K562 (cell line): Measurements from ENCODE around the gene YAF2. TPM values are rescaled to one million over a fixed set of nuclear protein-coding genes. Genes with fewer than 3 reads are reported as not detected.

Experiments
- BACH1 ChIP-seq: fragments of 200-800 bp; sonication (Bioruptor generic); IDR thresholded peaks from 2 replicates; pipeline ENCODE4 v1.6.1; 2016; ENCODE audit warnings: missing genetic modification characterization, missing compliant biosample characterization
- CTBP1 ChIP-seq: fragments of 450-650 bp; IDR thresholded peaks from 2 replicates; pipeline ENCODE4 v1.6.1; 2016; ENCODE audit warnings: borderline replicate concordance
- KLF13 ChIP-seq: fragments of 450-650 bp; IDR thresholded peaks from 2 replicates; pipeline ENCODE4 v1.6.1; 2016; ENCODE audit warnings: missing genetic modification characterization, low read depth, mild to moderate bottlenecking, missing compliant biosample characterization, moderate library complexity, borderline replicate concordance
- NR3C1 ChIP-seq: sonication (generic); formaldehyde crosslinking; IDR thresholded peaks from 2 replicates; pipeline ENCODE4 v1.8.1; 2022; ENCODE audit warnings: missing genetic modification reagents
- ZNF699 ChIP-seq: fragments of 250-450 bp; sonication (Bioruptor Pico); IDR thresholded peaks from 2 replicates; pipeline ENCODE4 v1.8.0; 2021; ENCODE audit warnings: mild to moderate bottlenecking, moderate library complexity; ENCODE audit not compliant: insufficient replicate concordance
- ZNF764 ChIP-seq: fragments of 250-450 bp; sonication (Bioruptor Pico); IDR thresholded peaks from 2 replicates; pipeline ENCODE4 v1.4.0; 2020; ENCODE audit warnings: low read depth, mild to moderate bottlenecking, moderate library complexity
- polyA plus RNA-seq, 8 experiments: library from polyadenylated mRNA; depleted of rRNA in 4 of 8; stranded (reverse) in 5 of 8; unstranded in 3 of 8; fragments of >200 nt; fragmentation: Nextera tagmentation in 2 of 8; fragmentation: Illumina TruSeq in 1 of 8; extraction: Ambion mirVana in 2 of 8; extraction: Trizol in 1 of 8; gene quantifications; 2 replicates each; pipeline versions ENCODE4 v1.2.1 to v1.2.3, GENCODE V29; 2011 to 2014; ENCODE audit warnings: inconsistent platforms in 1 of 8, missing spikeins in 1 of 8
- total RNA-seq, 7 experiments: library from RNA; depleted of rRNA in 6 of 7; stranded (reverse); fragments of >200 nt in 6 of 7; fragmentation: Illumina TruSeq in 2 of 7; extraction: Trizol in 2 of 7; gene quantifications; 2 replicates each; pipeline versions ENCODE4 v1.2.1 to v1.2.3, GENCODE V29; 2011 to 2021; ENCODE audit warnings: low replicate concordance in 1 of 7
- TF ChIP-seq, protein P1 (sequence below): fragments of 450-650 bp; IDR thresholded peaks from 2 replicates; pipeline ENCODE4 v1.6.1; 2017; ENCODE audit warnings: antibody characterized with exemption, mild to moderate bottlenecking
- TF ChIP-seq, protein P2 (sequence below), 2 experiments: fragments of 450-650 bp; conservative IDR thresholded peaks; 2 replicates each; pipeline ENCODE4 v1.6.1; 2017; ENCODE audit warnings: mild to moderate bottlenecking in 2 of 2, moderate library complexity in 2 of 2
- TF ChIP-seq, protein P3 (sequence below), 2 experiments: IDR thresholded peaks; 2 replicates each; pipeline ENCODE4 v1.6.1; 2011; ENCODE audit warnings: borderline replicate concordance in 1 of 2, control low read depth in 1 of 2, low read depth in 1 of 2, low read length in 1 of 2, mild to moderate bottlenecking in 1 of 2, mixed read lengths in 1 of 2, moderate library complexity in 1 of 2; ENCODE audit not compliant: insufficient read depth in 1 of 2, insufficient read length in 1 of 2, poor library complexity in 1 of 2, severe bottlenecking in 1 of 2; ENCODE audit errors: extremely low read depth in 1 of 2
- TF ChIP-seq, protein P4 (sequence below): sonication (generic); formaldehyde crosslinking; IDR thresholded peaks from 2 replicates; pipeline ENCODE4 v1.8.1; 2022; ENCODE audit warnings: missing genetic modification reagents
- TF ChIP-seq, protein P5 (sequence below), 2 experiments: IDR thresholded peaks in 1 of 2; conservative IDR thresholded peaks in 1 of 2; 2 replicates each; pipeline ENCODE4 v1.6.1; 2016; ENCODE audit warnings: low read depth in 2 of 2, mild to moderate bottlenecking in 1 of 2, missing compliant biosample characterization in 1 of 2, missing genetic modification characterization in 1 of 2, moderate library complexity in 1 of 2
- TF ChIP-seq, protein P6 (sequence below): fragments of 450-650 bp; formaldehyde crosslinking; IDR thresholded peaks from 2 replicates; pipeline ENCODE4 v1.4.0; 2022; ENCODE audit warnings: mild to moderate bottlenecking, moderate library complexity

Gene YAF2
- total and polyA plus RNA-seq, 9 of the 15 experiments (the other 6 are each of a cell fraction or from before 2014, with no cell fraction given), result 10.6 to 26.4 (median 21.3) TPM

DNA sequence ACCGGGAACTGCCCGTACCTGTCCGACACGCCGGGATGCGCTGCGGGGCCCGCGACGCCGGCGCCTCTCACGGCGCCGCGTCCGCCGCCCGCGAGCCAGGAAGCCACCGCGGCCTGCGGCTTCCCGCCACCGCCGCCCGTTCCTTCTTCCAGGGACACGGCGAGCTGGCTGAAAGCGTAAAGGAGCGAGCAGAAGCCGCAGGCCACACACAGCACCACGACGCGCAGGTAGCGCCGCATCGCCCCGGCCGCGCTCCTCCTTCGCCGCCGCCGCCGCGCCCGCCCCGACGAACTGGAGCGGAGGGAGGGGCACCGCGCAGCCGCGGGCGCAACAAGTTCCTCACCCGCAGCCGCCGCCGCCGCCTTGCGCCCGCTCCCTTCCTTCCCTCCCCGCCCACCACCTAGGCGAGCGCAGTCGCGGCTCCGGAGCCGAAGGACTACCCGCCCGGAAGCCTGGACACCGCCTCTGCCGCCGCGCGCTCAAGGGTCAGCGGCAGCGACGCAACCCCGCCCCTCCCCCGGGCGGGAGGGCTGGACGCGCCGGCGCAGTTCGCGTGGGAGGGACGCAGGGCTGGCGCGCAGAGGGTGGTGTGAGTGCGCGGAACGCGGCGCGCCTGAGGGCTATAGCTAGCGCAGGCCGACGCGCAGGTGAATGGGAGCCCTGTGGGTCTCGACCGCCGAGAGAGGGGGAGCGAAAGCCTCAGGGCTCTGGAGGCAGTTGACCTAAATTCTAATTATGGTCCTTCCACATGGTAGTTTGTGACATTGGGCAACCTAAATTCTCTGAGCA is 93.4 kb downstream of the YAF2 start, which contains the start of gene GXYLT1 (continued):
- TF ChIP-seq, protein P1, sequence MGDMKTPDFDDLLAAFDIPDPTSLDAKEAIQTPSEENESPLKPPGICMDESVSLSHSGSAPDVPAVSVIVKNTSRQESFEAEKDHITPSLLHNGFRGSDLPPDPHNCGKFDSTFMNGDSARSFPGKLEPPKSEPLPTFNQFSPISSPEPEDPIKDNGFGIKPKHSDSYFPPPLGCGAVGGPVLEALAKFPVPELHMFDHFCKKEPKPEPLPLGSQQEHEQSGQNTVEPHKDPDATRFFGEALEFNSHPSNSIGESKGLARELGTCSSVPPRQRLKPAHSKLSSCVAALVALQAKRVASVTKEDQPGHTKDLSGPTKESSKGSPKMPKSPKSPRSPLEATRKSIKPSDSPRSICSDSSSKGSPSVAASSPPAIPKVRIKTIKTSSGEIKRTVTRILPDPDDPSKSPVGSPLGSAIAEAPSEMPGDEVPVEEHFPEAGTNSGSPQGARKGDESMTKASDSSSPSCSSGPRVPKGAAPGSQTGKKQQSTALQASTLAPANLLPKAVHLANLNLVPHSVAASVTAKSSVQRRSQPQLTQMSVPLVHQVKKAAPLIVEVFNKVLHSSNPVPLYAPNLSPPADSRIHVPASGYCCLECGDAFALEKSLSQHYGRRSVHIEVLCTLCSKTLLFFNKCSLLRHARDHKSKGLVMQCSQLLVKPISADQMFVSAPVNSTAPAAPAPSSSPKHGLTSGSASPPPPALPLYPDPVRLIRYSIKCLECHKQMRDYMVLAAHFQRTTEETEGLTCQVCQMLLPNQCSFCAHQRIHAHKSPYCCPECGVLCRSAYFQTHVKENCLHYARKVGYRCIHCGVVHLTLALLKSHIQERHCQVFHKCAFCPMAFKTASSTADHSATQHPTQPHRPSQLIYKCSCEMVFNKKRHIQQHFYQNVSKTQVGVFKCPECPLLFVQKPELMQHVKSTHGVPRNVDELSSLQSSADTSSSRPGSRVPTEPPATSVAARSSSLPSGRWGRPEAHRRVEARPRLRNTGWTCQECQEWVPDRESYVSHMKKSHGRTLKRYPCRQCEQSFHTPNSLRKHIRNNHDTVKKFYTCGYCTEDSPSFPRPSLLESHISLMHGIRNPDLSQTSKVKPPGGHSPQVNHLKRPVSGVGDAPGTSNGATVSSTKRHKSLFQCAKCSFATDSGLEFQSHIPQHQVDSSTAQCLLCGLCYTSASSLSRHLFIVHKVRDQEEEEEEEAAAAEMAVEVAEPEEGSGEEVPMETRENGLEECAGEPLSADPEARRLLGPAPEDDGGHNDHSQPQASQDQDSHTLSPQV, result peak; percentile 56; the same call in 1 of the 2 replicates
- TF ChIP-seq, protein P2, sequence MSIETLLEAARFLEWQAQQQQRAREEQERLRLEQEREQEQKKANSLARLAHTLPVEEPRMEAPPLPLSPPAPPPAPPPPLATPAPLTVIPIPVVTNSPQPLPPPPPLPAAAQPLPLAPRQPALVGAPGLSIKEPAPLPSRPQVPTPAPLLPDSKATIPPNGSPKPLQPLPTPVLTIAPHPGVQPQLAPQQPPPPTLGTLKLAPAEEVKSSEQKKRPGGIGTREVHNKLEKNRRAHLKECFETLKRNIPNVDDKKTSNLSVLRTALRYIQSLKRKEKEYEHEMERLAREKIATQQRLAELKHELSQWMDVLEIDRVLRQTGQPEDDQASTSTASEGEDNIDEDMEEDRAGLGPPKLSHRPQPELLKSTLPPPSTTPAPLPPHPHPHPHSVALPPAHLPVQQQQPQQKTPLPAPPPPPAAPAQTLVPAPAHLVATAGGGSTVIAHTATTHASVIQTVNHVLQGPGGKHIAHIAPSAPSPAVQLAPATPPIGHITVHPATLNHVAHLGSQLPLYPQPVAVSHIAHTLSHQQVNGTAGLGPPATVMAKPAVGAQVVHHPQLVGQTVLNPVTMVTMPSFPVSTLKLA (conservative IDR thresholded peaks at IDR 0.05), result peak; percentile 40 to 68; a peak in 2 of 4 replicates
- TF ChIP-seq NR3C1 (CRISPR knock-in tag), result no peak
- TF ChIP-seq, protein P3, sequence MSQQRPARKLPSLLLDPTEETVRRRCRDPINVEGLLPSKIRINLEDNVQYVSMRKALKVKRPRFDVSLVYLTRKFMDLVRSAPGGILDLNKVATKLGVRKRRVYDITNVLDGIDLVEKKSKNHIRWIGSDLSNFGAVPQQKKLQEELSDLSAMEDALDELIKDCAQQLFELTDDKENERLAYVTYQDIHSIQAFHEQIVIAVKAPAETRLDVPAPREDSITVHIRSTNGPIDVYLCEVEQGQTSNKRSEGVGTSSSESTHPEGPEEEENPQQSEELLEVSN (IDR thresholded peaks at IDR 0.05; ENCODE audit: borderline replicate concordance in 1 of 2, extremely low read depth in 1 of 2, insufficient read depth in 1 of 2, insufficient read length in 1 of 2, low read depth in 1 of 2, low read length in 1 of 2, poor library complexity in 1 of 2, severe bottlenecking in 1 of 2), result peak; percentile 82 to 95
- peak; percentile 100 for TF ChIP-seq CTBP1
- no peak for TF ChIP-seq ZNF699 (CRISPR knock-in tag)
- TF ChIP-seq, protein P4, sequence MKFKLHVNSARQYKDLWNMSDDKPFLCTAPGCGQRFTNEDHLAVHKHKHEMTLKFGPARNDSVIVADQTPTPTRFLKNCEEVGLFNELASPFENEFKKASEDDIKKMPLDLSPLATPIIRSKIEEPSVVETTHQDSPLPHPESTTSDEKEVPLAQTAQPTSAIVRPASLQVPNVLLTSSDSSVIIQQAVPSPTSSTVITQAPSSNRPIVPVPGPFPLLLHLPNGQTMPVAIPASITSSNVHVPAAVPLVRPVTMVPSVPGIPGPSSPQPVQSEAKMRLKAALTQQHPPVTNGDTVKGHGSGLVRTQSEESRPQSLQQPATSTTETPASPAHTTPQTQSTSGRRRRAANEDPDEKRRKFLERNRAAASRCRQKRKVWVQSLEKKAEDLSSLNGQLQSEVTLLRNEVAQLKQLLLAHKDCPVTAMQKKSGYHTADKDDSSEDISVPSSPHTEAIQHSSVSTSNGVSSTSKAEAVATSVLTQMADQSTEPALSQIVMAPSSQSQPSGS, result no peak
- no peak; the same call in 1 of the 2 replicates for TF ChIP-seq KLF13 (tag)
- TF ChIP-seq ZNF764 (CRISPR knock-in tag), result no peak
- TF ChIP-seq, protein P5, sequence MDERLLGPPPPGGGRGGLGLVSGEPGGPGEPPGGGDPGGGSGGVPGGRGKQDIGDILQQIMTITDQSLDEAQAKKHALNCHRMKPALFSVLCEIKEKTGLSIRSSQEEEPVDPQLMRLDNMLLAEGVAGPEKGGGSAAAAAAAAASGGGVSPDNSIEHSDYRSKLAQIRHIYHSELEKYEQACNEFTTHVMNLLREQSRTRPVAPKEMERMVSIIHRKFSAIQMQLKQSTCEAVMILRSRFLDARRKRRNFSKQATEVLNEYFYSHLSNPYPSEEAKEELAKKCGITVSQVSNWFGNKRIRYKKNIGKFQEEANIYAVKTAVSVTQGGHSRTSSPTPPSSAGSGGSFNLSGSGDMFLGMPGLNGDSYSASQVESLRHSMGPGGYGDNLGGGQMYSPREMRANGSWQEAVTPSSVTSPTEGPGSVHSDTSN (CRISPR knock-in tag; IDR thresholded peaks at IDR 0.05; ENCODE audit: low read depth), result no peak
- TF ChIP-seq, protein P5 (tag; conservative IDR thresholded peaks at IDR 0.05; ENCODE audit: low read depth), result no peak
- TF ChIP-seq, protein P6, sequence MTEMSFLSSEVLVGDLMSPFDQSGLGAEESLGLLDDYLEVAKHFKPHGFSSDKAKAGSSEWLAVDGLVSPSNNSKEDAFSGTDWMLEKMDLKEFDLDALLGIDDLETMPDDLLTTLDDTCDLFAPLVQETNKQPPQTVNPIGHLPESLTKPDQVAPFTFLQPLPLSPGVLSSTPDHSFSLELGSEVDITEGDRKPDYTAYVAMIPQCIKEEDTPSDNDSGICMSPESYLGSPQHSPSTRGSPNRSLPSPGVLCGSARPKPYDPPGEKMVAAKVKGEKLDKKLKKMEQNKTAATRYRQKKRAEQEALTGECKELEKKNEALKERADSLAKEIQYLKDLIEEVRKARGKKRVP (CRISPR knock-in tag), result 0 out of 2 replicates have a peak, but pooled peaks have one; percentile 23
- TF ChIP-seq BACH1, result no peak
